ENCODE data around the gene HEBP1. TPM values are rescaled to one million over a fixed set of nuclear protein-coding genes. Genes with fewer than 3 reads are reported as not detected.

The HEBP1 gene
- total RNA-seq, 1 experiment from 2014 or later: 19.3 TPM

GRCh38 chr12:13046964-13047363 lies 46.9 kb upstream of the HEBP1 start:
- in situ Hi-C loops (cut with HindIII; ENCODE audit: low pct_unique_long_range_greater_than_20kb, low sequenced_read_pairs): no loop called here
- DNase-seq (ENCODE audit: low read depth, low spot score) (no peak), ATAC-seq (no peak)
- no peaks in the 10 kb centered on the region for H3K27me3 ChIP-seq (ENCODE audit: control insufficient read depth, insufficient read depth, low read length)
- ChIA-PET POLR2A (no interaction called here), CTCF (no interaction called here)
- intact Hi-C loops (cut with micrococcal nuclease; ENCODE audit: unreplicated experiment): no loop called here
- no peak for TF ChIP-seq CTCF (IDR thresholded peaks at IDR 0.05)
- no peak for TF ChIP-seq POLR2AphosphoS5 (IDR thresholded peaks at IDR 0.05; ENCODE audit: low read depth, low read length)
- no peak for TF ChIP-seq REST (IDR thresholded peaks at IDR 0.05; ENCODE audit: insufficient read depth in 1 of 2, low read depth in 2 of 2, low read length in 1 of 2)
- TF ChIP-seq TCF7L2 (IDR thresholded peaks at IDR 0.05; ENCODE audit: low read depth, low read length): no peak
- no peak for TF ChIP-seq SIN3A (IDR thresholded peaks at IDR 0.05; ENCODE audit: borderline replicate concordance, insufficient read depth, low read depth, low read length)
- no peaks in the 10 kb centered on the region for H3K9me3 ChIP-seq (ENCODE audit: control insufficient read depth, insufficient read depth, low read depth, low read length)
- H3K4me1 ChIP-seq (ENCODE audit: control insufficient read depth, insufficient read depth, low read length): no peaks in the 10 kb centered on the region
- H3K36me3 ChIP-seq (ENCODE audit: control insufficient read depth, insufficient read depth, low read length): no peaks in the 10 kb centered on the region
- no peak overlapping the region for H3K4me3 ChIP-seq (ENCODE audit: low read depth in 2 of 2, low read length in 2 of 2)
- BruUV-seq (replicated peaks): no TSS peak
- H3K27ac ChIP-seq (ENCODE audit: low read length): no peak overlapping the region

- intact Hi-C loops (cut with micrococcal nuclease; ENCODE audit: unreplicated experiment): no loop called here
- BruUV-seq (replicated peaks): no TSS peak
These were observed 45.8 kb upstream of the HEBP1 start for GRCh38 chr12:13045816-13046215.

More at GRCh38 chr12:13045816-13046215, 45.8 kb upstream of the HEBP1 start:
- no peak overlapping the region for H3K27ac ChIP-seq (ENCODE audit: low read length)
- DNase-seq (ENCODE audit: low read depth, low spot score) (no peak), ATAC-seq (no peak)
- H3K27me3 ChIP-seq (ENCODE audit: control insufficient read depth, insufficient read depth, low read length): no peaks in the 10 kb centered on the region
- no peak overlapping the region for H3K4me3 ChIP-seq (ENCODE audit: low read depth in 2 of 2, low read length in 2 of 2)
- no peaks in the 10 kb centered on the region for H3K9me3 ChIP-seq (ENCODE audit: control insufficient read depth, insufficient read depth, low read depth, low read length)
- ChIA-PET POLR2A (interaction anchor here (0.6 kb wide), 1 partner anchor 16 kb away, joined by 3 read pairs; no protein-coding TSS in a partner anchor), CTCF (no interaction called here)
- H3K4me1 ChIP-seq (ENCODE audit: control insufficient read depth, insufficient read depth, low read length): no peaks in the 10 kb centered on the region
- no peaks in the 10 kb centered on the region for H3K36me3 ChIP-seq (ENCODE audit: control insufficient read depth, insufficient read depth, low read length)
- in situ Hi-C loops (cut with HindIII; ENCODE audit: low pct_unique_long_range_greater_than_20kb, low sequenced_read_pairs): no loop called here
- no peak for TF ChIP-seq POLR2AphosphoS5 (IDR thresholded peaks at IDR 0.05; ENCODE audit: low read depth, low read length)
- no peak for TF ChIP-seq CTCF (IDR thresholded peaks at IDR 0.05)
- TF ChIP-seq TCF7L2 (IDR thresholded peaks at IDR 0.05; ENCODE audit: low read depth, low read length): no peak
- no peak for TF ChIP-seq SIN3A (IDR thresholded peaks at IDR 0.05; ENCODE audit: borderline replicate concordance, insufficient read depth, low read depth, low read length)
- TF ChIP-seq REST (IDR thresholded peaks at IDR 0.05; ENCODE audit: insufficient read depth in 1 of 2, low read depth in 2 of 2, low read length in 1 of 2): no peak
